GM12874 (cell line): ENCODE measurements around the gene ATP6V1C2.

Experiments used
- TF ChIP-seq, protein P1 (sequence below): IDR thresholded peaks from 2 replicates; pipeline ENCODE4 v1.5.1; 2011; ENCODE audit warnings: low read depth, mild to moderate bottlenecking, control low read depth, low read length, moderate library complexity; ENCODE audit not compliant: insufficient read depth

ATP6V1C2 gene, protein sequence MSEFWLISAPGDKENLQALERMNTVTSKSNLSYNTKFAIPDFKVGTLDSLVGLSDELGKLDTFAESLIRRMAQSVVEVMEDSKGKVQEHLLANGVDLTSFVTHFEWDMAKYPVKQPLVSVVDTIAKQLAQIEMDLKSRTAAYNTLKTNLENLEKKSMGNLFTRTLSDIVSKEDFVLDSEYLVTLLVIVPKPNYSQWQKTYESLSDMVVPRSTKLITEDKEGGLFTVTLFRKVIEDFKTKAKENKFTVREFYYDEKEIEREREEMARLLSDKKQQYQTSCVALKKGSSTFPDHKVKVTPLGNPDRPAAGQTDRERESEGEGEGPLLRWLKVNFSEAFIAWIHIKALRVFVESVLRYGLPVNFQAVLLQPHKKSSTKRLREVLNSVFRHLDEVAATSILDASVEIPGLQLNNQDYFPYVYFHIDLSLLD

DNA sequence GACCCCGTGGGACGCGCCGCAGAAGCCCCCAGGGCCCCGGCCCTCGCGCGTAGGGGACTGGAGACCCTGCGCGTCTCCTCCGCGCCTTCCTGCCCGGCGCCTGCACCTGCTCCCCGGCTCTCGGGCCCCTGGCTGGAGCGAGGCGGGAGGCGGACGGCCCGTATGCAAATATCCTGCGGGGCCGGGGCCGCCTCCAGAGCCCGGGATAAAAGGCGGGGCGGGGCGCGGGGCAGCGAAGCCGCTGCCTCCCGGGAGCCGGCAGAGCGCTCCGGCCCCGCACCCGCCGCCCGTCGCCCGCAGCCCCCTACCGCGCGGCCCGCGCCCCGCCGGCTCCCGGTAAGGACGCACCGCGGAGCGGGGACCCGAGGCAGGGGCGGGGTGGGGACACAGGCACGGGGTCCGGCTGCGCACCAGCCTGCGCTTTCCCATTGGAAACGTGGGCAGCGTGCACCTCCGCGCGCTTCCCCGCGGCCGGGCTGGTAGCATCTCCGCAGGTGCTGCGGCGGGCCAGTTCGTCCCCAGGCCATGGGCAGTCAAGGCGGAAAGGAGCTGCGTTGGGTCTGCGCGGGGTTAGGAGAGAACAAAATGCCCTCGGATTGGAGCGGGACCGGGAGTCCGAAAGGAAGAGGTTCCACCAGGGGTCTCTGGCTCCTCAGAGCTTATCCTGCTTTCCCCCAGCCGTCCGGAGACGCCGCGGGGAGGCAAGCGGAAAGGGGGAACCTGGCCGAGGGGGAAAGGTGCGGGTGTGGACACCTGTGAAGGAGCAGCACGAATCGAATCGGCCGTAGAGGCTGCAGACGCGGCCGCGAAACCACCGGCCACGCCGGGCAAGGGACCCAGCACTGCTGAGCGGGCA lies at the start of gene ATP6V1C2:
TSS of gene ATP6V1C2 (plus strand) at position 235 of the 856 bp plus-strand sequence. CDS start 1,220 bp downstream, outside the sequence.
- TF ChIP-seq, protein P1, sequence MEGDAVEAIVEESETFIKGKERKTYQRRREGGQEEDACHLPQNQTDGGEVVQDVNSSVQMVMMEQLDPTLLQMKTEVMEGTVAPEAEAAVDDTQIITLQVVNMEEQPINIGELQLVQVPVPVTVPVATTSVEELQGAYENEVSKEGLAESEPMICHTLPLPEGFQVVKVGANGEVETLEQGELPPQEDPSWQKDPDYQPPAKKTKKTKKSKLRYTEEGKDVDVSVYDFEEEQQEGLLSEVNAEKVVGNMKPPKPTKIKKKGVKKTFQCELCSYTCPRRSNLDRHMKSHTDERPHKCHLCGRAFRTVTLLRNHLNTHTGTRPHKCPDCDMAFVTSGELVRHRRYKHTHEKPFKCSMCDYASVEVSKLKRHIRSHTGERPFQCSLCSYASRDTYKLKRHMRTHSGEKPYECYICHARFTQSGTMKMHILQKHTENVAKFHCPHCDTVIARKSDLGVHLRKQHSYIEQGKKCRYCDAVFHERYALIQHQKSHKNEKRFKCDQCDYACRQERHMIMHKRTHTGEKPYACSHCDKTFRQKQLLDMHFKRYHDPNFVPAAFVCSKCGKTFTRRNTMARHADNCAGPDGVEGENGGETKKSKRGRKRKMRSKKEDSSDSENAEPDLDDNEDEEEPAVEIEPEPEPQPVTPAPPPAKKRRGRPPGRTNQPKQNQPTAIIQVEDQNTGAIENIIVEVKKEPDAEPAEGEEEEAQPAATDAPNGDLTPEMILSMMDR: no peak

DNA sequence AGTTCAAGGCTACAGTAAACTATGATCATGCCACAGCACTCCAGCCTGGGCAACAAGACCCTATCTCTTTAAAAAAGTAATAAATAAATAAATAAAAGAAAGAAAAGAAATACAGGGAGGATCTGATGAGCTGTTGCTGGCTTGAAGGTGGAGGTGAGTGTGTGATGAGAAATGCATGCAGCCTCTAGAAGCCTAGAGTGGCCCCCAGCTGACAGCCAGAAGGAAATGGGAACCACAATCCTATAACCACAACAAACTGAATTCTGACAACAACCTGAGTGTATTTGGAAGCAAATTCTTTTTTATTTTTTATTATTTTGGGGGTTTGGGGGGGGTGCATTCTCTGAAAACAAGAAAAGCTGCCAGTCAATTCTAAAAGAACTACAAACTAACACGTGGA lies 46.3 kb upstream of the ATP6V1C2 start:
- TF ChIP-seq, protein P1: no peak

DNA sequence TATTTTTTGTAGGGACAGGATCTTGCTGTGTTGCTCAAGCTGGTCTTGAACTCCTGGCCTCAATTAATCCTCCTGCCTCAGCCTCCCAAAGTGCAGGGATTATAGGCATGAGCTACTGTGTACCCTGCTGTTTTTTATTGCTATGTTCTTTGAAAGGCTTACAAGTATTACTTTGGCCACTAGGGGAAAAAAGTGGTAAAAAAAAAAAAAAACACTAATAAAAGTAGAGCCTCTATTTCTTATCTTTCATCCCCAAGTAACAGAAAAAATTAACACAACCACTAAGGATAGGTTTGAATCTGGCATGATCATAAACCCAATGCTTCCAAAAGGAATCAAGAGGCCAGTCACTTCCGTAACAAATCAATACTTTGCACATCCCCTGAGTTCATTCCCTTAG lies 43.2 kb upstream of the ATP6V1C2 start:
- TF ChIP-seq, protein P1: no peak

DNA sequence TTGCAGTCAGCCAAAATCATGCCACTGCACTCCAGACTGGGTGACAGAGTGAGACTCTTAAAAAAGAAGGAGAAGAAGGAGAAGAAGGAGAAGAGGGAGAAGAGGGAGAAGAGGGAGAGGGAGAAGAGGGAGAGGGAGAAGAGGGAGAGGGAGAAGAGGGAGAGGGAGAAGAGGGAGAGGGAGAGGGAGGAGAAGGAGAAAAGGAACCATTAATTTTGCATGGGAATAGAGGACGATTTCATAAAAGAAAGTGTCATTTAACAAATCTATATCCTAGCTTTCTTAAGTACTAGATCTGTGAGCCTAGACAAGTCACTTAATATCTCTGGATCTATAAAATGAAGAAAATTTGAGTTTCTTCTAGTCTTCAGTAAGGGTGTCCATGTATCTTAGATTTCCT lies 41.2 kb upstream of the ATP6V1C2 start:
- TF ChIP-seq, protein P1: no peak

DNA sequence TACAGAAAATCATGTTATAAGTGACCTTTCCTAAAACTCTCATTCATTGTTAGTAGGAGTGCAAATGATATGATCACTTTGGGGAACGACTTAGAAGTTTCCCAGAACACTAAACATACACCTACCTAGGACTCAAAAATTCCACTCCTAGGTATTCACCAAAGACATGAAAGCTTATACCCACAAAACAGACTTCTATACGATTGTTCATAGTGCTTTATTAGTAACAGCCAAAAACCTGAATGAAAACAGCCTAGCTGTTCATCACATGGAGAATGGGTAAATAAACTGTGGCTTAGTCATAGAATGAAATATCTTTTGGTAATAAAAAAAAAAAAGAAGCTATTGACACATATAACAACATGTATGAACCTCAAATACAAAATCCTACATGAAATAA lies 40.5 kb upstream of the ATP6V1C2 start:
- TF ChIP-seq, protein P1: no peak

DNA sequence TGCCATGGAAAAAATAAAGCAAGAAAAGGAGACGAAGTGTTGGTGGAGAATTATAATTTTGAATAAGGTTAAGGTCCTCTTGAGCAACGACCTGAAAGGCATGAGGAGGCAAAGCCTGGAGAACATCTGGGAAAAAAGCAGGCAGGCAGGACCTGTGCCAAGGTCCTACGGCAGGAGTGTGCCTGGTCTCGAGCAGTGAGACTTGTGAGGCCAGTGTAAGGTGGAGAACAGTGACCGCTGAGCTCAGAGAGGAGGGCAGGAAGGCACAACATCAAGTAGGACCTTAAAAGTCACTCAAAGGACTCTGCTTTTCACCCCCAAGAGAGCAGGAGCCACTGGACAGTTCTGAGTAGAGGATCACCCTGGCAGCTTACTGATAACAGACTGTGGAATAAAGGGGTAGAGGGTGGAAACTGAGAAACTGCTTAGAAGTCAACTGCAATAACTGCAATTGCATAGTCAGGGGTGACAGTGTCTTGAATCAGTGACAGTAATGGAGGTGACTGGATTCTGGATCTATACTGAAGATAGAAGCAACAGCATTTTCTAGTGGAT lies 35.2 kb upstream of the ATP6V1C2 start:
- TF ChIP-seq, protein P1: no peak
